ENCODE data around the gene CPLX4.
"Not testable (repeated sequence)": the region's sequence is repeated elsewhere in the genome, so short reads cannot be mapped to it uniquely, and the experiment has no call there.

CPLX4 gene

DNA sequence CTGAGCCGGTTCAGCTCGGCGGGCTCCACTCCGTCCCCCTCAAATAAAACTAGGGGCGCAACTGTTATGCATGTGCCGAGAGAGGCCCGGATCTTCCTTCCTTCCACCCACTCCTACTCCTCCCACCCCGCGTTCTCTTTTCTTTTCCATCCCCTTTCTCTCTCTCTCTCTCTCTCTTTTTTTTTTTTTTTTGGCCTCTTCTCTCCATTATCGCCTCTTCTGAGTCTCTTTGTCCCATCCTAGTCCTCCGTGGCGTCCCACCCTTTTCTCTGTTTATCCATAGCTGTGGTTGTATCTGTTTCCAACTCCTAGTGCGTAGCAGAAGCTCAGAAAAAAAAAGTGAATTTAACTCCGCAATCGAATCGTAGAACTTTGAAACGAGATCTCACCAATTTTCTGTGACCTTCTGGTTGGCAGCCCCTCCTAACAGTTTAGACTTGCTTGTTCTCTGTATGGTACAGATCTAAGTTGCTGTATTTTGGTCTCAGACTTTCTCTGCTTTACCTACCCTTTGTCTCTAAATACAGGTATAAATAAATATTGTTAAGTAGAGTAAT lies 48.8 kb downstream of the CPLX4 start:
- no peak for DNase-seq (ENCODE audit: low spot score)

DNA sequence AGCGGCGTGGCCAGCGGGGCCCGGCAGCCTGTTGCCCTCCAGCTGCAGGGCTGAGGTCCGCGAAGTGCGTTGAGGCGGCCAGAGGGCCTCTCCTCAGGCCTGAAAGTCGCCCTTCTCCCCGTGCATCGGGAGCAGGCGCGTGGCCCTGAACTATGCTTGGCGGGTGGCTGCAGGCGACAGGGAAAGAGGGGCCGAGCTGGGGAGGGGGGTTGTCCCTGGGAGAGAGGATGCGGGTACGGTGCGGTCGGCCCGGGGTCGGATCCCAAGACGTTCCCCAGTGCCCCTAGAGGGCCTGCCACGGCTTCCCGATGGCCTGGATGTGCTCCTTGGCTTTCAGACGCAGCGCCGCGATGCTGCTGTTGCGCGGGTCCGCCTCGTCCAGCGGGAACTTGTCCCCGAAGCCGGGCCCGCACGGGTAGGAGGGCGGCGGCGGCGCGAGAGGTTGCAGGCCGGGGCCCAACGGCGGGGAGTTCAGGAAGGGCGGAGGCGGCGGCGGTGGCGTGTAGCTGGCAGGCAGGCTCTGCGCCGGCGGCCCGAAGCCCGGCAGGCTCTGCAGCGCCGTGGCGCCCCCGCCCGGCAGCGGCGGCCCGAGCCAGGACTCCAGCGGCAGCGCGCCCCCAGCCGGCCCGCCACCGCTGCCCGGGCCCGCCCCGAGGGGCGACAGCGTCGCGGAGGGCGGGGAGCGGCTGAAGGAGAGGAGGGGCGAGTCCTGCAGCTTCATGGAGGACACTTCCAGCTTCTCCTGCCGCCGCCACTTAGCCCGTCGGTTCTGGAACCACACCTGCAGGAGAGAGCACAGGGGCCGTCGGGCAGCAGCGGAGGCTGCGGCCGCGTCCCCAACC lies 49.5 kb downstream of the CPLX4 start:
- DNase-seq (ENCODE audit: low spot score), result no peak

DNA sequence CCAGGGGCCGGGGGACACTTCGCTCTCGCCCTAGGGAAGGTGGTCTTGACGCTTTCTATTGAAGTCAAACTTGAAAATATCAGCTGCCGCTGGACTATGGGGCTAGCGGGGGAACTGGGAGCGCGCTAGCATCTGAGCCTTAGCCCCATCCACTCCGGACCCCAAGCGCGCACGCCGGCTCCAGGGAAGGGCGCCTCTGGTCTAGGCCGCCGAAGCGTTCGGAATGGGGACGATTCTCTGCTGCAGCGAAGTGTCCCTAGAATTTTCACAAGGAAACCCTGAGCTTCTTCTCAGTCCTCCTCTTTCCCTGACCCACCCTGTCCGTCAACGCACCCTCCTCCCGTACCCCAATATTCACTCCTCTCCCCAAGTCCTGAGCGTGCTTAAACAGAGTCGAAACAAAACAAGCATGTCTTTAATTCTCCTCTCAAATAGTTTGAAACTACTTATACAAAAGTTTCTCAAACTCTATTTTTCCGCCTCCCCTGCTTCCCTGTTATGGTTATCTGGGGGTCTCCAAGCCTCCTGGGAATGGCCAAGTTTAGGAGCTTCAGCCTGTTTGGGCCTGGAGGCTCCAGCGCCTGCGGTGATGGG lies 50.2 kb downstream of the CPLX4 start:
- no peak for DNase-seq (ENCODE audit: low spot score)

DNA sequence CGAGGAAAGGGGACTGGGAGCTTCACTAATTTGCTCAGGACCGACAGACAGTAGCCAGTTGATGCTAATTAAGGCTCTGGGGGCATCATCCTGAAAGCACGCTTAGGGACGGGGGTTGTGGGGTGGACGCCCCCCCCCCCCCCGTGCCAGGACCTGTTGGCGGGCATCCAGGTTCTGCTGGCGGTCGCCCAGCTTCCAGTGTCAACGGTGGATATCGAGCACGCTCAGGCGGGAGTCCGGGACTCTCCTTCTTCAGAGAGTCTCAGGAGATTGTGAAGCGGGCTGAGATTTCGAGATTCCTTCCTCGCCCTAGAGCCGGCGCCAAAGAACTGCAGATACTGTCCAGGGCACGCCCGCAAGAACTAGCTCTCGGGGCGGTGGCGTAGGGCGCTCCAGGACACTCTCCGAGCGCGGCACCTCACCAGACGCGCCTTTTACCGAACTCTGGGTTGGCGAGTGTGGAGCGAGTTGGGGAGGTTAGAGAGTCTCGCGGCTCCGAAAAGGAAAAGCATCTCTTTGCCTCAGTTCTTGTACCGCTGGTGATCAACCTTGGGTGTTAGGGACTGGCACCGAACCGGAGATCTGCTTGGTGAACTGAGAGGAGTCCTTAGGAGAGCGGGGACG lies 50.8 kb downstream of the CPLX4 start:
- no peak for DNase-seq (ENCODE audit: low spot score)

DNA sequence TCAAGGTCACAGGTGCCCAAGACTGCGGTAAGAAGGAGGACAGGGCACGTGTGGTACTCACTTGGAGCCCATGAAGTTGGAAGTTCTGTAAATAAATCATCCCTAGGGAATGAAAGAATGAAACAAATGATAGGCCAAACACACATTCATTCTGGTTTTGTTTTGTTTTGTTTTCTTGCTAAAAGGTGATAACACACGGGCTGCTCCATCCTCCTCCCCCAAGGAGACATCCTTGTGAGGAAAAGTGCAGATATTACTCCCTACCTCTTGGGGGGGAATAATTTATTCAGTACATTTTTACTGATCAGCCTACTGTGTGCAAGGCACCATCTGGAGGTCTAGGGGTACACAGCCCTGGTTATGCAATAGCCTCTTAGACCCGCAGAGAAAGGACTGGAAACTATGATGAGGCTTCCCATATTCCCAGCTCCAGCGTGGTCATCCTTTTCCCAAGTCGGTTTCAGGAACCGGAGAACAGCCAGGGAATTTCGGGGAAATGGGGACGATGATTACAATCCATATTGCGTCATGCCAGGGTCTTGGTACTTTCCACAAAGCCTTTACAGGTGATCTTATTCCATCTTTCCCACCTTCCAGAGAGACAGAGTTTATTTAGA lies 51.5 kb downstream of the CPLX4 start:
- no peak for DNase-seq (ENCODE audit: low spot score)

DNA sequence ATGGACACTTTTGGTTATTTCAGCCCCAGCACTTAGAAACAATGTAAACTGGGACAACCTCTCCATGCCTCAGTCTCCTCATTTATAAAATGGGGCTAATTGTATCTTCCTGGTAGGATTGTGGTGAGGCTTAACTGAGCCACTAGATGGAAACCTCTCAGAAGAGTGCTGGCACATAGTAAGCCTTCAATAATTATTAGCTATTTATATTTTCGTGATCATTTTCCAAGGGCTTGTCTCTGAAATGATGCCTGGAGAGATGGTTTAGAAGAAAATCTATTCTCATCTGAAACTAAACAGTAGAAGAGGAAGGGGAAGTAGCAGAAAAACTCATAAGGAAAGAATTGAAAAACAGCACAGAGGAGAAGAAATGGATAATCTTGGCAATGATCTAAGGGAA lies 52.0 kb downstream of the CPLX4 start:
- no peak for DNase-seq (ENCODE audit: low spot score)

DNA sequence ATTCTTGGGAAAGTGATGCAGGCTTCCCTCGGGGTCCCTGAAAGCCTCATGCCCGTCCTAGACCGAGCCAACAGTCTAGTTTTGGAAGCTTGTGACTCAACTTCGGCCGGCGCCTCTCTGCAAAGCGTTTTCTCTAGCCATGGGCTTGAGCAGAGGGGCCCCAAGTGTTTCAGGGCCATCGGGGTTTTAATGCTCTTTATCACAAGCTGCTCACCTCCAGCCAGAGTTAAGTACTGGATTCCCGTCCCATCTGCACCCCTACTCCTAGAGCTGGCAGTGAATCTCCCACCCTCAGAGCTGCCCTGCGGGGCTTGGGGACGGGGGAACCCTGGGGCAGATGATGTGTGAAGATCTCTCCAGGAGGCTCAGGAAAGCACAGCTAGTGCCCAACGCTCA lies 52.5 kb downstream of the CPLX4 start:
- no peak for DNase-seq (ENCODE audit: low spot score)

DNA sequence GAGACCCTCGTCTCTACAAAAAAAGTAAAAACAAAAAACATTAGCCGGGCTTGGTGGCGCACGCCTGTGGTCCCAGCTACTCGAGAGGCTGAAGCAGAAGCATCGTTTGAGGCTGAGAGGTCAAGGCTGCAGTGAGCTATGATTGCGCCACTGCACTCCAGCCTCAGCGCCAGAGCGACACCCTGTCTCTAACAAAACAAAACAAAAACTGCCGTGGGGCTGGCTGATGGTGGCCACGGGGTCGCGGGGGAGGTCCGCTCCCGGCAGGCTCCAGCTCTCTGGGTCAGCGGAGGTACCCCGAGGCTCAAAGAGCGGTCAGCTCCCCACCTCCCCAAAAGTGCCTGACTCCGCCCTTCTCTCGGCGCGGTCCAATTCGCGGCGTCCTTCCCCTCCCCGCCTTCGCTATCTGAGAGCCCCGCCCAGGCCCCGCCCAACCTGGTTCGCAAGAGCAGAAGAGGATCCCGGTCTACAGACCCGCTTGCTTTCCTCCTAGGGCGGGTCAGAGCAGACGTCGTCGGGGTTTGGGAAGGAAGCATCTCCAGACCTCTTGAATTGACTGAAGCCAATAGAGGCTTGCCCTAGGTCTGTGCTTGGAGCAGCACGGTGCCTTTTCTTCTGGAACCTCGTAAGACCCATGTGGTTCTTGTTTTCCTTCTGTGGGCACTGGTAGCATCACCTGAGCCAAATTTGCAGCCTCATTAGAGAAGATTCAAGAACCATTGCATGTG lies 53.0 kb downstream of the CPLX4 start:
- no peak for DNase-seq (ENCODE audit: low spot score)

DNA sequence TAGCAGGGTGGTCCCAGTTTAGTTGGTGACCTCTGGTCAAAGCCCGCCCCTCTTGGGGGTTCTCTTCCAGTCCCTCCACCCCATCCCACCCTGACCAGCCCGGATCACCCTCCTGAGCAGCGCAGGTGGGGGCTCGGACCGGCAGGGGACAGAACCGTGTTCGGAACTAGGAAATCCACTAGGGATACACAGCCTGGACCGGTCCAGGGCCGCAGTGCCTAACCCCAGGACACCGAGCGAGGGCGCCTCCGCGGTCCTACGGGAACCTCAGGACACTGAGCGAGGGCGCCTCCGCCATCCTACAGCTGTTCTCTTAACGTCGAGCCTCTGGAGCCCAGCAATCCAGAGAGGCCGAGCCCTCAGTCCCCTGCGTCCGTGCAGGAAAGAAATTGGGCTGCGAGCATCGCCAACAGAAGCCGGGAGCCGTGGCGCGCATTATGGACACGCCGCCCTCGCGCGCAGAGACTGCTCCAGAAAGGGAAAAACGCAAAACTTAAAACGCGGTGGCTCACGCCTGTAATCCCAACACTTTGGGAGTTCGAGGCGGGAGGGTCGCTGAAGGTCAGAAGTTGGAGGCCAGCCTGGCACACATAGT lies 53.7 kb downstream of the CPLX4 start:
- no peak for DNase-seq (ENCODE audit: low spot score)

DNA sequence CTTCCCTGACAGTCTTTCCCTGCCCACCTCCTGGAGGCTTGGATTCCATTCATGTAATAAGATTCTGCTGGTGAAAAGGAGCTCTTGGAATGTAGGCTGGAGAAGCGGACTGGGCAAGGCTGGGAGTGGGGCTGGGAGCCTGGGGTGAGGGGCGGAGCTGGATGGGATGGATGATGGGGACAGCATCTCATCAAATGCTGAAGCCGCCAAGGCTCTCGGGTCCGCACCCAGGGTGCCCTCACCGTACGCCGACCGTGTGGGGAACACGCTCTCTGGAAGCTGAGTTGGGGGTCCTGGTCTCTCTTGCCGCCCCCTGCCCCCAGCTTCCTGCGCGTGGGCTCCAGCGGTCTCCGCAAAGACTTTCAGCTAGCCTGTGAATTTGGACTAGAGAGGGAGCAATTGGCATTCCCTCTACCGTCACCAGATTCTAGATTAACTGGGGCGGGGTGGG lies 54.3 kb downstream of the CPLX4 start:
- no peak for DNase-seq (ENCODE audit: low spot score)

DNA sequence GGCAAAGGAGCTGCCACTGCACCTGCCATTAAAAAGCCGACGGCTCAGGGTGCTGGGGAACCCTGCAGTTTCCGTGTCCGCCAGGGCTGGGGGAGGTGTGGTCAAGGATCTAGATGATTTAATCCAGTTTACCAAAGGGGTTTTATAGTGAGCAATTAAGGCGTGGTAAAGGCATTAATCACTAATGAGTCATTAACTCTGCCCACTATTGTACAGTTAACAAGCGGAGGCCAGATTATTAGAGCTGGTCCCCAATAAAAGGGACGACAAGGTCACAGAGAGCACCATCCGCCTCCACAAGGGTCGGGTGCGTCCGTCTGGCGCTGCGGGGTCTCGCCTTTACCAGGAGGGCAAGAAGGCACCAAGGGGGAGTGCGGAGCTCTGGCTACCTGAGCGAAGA lies 54.8 kb downstream of the CPLX4 start:
- DNase-seq (ENCODE audit: low spot score), result no peak

DNA sequence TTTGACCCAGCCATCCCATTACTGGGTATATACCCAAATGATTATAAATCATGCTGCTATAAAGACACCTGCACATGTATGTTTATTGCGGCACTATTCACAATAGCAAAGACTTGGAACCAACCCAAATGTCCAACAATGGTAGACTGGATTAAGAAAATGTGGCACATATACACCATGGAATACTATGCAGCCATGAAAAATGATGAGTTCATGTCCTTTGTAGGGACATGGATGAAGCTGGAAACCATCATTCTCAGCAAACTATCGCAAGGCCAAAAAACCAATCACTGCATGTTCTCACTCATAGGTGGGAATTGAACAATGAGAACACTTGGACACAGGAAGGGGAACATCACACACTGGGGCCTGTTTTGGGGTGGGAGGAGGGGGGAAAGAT lies 56.2 kb downstream of the CPLX4 start:
- not testable (repeated sequence) for DNase-seq (ENCODE audit: low spot score)

DNA sequence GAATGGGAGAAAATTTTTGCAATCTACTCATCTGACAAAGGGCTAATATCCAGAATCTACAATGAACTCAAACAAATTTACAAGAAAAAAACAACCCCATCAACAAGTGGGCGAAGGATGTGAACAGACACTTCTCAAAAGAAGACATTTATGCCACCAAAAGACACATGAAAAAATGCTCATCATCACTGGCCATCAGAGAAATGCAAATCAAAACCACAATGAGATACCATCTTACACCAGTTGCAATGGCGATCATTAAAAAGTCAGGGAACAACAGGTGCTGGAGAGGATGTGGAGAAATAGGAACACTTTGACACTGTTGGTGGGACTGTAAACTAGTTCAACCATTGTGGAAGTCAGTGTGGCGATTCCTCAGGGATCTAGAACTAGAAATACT lies 56.6 kb downstream of the CPLX4 start:
- DNase-seq (ENCODE audit: low spot score), result not testable (repeated sequence)

DNA sequence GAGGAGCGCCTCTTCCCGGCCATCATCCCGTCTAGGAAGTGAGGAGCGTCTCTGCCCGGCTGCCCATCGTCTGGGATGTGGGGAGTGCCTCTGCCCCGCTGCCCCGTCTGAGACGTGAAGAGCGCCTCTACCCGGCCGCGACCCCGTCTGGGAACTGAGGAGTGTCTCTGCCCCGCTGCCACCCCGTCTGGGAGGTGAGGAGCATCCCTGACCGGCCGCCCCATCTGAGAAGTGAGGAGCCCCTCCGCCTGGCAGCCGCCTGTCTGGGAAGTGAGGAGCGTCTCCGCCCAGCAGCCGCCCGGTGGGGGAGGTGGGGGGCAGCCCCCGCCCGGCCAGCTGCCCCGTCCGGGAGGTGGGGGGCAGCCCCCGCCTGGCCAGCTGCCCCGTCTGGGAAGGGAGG lies 63.0 kb downstream of the CPLX4 start:
- not testable (repeated sequence) for DNase-seq (ENCODE audit: low spot score)

DNA sequence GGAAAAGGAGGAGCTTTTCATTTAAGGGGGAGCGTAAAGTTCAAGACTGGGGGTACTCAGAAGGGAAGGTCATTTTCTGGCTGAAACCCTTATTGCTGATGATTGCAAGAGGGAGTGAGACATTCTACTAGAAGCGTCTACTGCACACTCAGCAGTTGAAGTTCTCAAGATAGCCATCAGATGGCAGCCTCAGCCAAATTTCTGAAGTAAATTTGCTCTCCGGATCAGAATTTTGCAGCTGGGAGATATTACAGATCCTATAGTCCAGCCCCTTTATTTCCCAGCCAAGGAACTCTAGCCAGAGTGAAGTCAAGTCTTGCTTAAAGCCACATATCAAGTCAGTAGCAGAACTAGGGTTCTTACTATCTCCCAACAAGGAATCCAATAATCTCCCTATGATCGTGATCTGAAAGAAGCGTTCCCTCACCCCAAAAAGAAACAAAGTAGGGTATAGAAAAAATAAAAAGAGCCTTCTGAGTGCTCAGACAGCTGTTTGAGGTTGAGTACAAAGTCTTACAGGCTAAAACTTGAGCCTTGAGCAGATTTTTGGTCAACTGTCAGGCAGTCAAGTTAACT lies 69.2 kb downstream of the CPLX4 start:
- DNase-seq (ENCODE audit: low spot score), result peak; percentile 14

DNA sequence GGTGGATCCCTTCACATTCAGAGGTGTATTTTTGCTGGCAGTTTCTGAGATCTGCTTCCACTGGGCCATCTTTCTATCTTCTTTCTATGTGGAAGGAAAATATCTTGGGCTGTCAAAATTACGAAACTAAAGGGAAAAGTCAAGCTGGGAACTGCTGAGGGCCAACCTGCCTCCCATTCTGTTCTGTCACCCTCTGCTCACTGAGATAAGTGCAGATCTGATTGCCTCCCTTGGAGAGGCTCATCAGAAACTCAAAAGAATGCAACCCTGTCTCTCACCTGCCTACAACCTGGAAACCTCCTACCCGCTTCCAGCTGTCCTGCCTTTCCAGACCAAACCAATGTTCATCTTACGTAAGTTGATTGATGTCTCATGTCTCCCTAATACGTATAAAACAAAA lies 71.7 kb downstream of the CPLX4 start:
- DNase-seq (ENCODE audit: low spot score), result no peak

Measured in CD4-positive, alpha-beta T cell treated with Interleukin-15 for 4 hours (primary cell).